OCI-LY1 (cell line): Measurements from ENCODE around the gene FTO.

ENCODE experiments used
- CTCF ChIP-seq: fragments of 200-600 bp; sonication (generic), shearing (Covaris generic); IDR thresholded peaks from 2 replicates; pipeline ENCODE4 v1.5.1; 2017; ENCODE audit warnings: mild to moderate bottlenecking, antibody characterized with exemption, low read length, moderate library complexity, mixed read lengths
- EZH2 ChIP-seq: fragments of 200-600 bp; sonication (generic), shearing (Covaris generic); IDR thresholded peaks from 2 replicates; pipeline ENCODE4 v1.8.0; 2017; ENCODE audit warnings: borderline replicate concordance, mixed run types, mild to moderate bottlenecking, antibody characterized with exemption, low read length, moderate library complexity, mixed read lengths

DNA sequence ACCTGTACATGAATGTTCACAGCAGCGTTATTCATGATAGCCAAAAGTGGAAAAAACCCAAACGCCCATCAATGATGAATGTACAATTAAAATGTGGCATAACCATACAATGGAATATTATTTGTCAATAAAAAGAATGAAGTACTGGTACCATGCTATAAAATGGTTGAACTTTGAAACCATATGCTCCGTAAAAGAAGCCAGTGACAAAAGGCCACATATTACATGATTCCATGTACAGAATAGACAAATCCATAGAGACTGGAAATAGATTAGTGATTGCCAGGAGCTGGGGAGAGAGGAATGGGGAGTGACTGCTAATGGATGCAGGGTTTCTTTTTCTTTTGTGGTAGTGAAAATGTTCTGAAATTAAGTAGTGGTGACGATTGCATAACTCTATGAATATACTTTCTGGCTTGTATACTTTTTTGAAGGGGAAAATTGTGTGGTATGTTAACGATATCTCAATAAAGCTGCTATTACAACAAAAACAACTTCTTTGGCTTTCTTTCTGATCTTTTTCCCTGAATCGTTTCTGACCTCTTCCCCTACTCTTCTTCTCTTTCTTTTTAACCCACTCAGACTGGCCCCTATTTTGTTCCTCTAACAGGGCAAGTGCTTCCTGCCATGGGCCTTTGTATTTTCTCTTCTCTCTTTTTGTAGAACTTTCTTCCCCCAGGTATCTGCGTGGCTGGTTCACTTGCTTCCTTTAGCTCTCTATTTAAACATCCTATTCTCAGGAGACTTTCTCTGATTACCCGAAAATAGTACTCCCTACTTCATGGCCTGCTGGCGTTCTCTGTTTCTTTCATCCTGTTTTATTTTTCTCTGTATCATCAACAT, 67.9 kb downstream of the FTO start:
- no peak for TF ChIP-seq CTCF
- no peak for TF ChIP-seq EZH2
